ENCODE measurements around the gene MTCL1. TPM values are rescaled to one million over a fixed set of nuclear protein-coding genes. Genes with fewer than 3 reads are reported as not detected.

The MTCL1 gene
- total RNA-seq, 1 donor from 2014 or later = 57.3 TPM

DNA sequence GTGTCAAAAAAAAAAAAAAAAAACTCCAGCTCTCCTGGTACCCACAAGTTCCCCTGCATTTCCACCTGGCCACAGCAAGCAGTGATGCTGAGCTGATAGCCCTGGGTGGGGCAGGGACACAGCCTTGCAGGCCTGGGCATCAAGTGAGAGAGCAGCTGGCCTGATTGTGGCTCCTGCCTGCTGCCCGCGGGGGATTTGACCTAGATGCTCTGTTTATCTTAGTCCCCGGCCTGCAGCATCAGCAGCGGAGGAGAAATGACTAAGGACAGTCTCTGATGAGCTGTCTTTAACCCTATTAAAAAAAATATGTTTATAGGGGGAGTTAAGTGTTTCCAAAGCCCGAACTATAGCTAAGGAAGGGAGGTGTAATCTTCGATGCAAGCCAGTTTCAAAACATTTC, 102.6 kb downstream of the MTCL1 start:
- no peak for DNase-seq (ENCODE audit: low spot score)

- DNase-seq (ENCODE audit: low spot score) = no peak
Observed at GRCh38 chr18:8809514-8809913, 104.2 kb downstream of the MTCL1 start.

GRCh38 chr18:8810157-8810556, 104.8 kb downstream of the MTCL1 start:
- no peak for DNase-seq (ENCODE audit: low spot score)

- DNase-seq (ENCODE audit: low spot score) = no peak
Observed at GRCh38 chr18:8811115-8811514, 105.8 kb downstream of the MTCL1 start.

DNA sequence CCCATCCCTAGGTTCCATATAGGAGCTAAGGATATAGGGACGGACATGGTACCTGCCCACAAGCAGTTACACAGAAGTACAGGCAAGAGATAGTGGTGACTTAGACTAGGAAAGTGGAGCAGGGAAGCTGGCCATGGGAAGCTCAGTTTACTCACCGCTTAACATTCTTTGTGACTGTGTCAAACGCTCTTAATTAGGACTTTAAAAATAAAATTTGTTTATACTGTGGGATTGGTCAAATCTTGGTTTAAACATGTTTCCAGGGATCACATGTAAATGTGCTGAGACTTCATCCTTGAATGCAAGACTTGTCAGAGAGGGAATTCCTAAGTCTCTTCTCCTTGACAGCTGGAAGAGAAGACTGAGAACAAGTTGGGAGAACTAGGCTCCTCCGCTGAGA, 107.3 kb downstream of the MTCL1 start:
- no peak for DNase-seq (ENCODE audit: low spot score)

DNA sequence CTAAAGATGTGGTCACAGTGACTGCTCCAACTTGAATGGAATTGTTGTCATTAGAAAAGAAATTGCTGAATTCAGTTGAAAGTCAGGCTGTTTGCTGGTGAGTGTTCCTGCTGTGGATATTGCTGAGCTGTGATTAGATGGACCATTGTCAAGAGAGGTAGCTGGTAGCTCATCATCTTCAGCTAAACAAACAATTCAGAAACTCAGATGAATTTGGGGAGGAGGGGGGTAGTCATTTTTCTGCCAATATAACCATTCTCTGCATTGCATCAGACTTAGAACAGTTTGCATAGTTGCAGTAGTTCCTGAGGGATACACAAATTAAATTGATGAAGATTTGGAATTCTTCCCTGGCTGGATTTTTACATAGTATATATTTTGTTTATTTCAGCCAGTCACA, 108.3 kb downstream of the MTCL1 start:
- DNase-seq (ENCODE audit: low spot score) = no peak

GRCh38 chr18:8814206-8814605, 108.8 kb downstream of the MTCL1 start:
- DNase-seq (ENCODE audit: low spot score) = peak; percentile 20

DNA sequence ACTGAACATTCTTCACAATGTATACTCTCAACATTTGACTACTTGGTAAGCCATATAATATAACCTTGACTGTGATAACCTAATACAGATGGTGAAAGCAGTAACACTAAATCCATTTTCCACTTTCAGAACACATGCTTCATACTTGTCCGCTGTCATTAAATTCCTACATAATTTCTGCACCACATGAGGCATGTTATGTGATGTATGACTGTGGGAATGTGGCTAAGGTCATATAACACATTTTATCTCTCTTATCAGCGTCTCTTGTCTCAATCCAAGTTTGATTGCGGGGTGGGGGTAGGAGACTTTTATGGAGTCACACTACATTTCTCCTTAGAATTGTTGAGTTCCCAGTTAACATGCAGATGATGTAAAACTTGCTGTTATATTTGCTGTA, 110.9 kb downstream of the MTCL1 start:
- peak; percentile 82 for DNase-seq (ENCODE audit: low spot score)

- peak; percentile 61 for DNase-seq (ENCODE audit: low spot score)
Observed at GRCh38 chr18:8816816-8817215, 111.5 kb downstream of the MTCL1 start.

GRCh38 chr18:8818982-8819381, 113.6 kb downstream of the MTCL1 start:
- no peak for DNase-seq (ENCODE audit: low spot score)

GRCh38 chr18:8820396-8821082, 115.2 kb downstream of the MTCL1 start:
- no peak for DNase-seq (ENCODE audit: low spot score)

GRCh38 chr18:8821083-8821465, 115.7 kb downstream of the MTCL1 start:
- no peak for DNase-seq (ENCODE audit: low spot score)

- DNase-seq (ENCODE audit: low spot score) = no peak
Observed at GRCh38 chr18:8821531-8821930, 116.2 kb downstream of the MTCL1 start.

- no peak for DNase-seq (ENCODE audit: low spot score)
Observed at GRCh38 chr18:8822643-8823042, 117.3 kb downstream of the MTCL1 start.

DNA sequence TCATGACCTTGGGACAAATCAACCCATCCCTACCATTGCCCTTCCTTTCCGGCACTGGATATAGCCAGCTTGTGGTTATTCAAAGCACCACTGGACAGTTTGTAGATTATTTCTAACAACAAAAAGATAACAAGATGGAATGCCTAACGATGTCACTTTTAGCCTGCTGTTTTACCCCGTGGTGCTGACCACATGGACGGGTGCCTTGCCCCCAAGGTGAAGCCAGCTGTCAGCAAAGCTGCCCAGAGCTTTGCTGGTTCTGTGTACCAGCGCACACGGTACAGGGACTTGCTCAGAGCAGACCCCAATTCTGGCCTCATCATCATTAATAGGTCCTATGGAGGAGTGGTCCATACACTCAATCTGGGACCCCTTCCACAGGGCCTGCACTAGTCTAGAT, 118.2 kb downstream of the MTCL1 start:
- DNase-seq (ENCODE audit: low spot score) = no peak

GRCh38 chr18:8824846-8825245, 119.5 kb downstream of the MTCL1 start:
- no peak for DNase-seq (ENCODE audit: low spot score)

DNA sequence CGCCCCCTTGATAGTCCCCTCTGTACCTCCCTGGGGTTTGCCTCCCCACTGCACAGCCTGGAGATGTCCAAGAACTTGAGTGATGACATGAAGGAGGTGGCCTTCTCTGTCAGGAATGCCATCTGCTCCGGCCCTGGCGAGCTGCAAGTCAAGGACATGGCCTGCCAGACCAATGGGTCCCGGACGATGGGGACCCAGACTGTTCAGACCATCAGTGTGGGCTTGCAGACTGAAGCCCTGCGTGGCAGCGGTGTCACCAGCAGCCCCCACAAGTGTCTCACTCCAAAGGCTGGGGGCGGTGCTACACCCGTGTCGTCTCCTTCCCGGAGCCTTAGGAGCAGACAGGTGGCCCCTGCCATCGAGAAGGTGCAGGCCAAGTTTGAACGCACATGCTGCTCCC, 119.9 kb downstream of the MTCL1 start:
- DNase-seq (ENCODE audit: low spot score) = no peak

GRCh38 chr18:8825729-8826375, 120.5 kb downstream of the MTCL1 start:
- no peak for DNase-seq (ENCODE audit: low spot score)

DNA sequence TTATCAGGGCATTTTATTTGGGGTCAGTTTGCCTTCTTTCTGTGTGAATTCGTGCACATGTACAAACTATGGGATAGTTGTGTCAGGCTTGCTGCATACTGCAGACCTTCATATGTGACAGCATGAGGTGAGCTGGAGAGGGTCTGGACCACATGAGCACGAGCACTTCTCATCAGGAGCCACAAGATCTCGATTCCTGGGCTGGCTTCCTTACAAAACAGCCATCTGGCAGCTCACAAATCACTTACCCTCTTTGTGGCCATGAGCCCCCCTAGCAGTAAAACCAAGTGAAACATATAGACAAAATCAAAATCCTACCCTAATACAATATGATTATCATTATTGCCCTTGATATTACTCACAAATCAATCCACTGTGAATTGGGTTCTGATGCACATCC, 121.2 kb downstream of the MTCL1 start:
- DNase-seq (ENCODE audit: low spot score) = no peak

DNA sequence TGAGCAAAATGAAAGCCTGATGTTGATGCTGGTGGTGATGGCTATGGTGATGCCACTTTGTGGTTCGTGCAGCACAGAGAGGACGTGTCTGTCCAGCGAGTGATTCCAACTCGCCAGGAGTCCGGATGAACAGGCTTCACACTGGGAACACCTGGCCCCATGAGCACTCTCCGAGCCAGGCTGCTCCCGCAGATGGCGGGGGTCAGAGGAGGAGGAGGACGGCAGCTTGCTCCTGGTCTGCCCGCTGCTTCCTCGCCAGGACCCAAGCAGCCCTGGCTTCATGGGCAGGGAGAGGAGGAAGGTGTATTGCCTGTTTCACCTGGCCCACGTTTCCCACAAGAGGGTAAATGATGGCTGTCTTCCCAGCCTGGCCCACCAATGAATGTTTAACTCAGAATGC, 121.6 kb downstream of the MTCL1 start:
- DNase-seq (ENCODE audit: low spot score) = no peak

DNA sequence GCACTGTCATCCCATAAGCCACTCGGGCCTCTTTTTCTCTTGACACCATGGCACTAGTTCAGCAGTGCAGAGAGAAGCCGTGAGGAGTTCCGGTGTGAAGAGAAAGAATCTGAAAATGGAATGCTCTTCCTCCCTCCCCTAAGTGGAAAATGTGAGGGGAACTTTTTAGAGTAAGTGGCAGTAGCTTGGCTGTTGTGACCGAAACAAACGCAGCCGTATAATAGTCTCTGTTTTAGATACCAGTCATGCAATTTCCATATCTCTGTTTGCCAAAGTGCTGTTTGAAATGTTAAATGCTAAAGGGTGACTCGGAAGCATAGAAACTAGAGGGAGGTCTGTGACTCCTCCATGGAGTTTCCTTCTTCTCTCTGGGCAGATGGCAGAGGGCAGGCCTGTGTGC, 122.9 kb downstream of the MTCL1 start:
- no peak for DNase-seq (ENCODE audit: low spot score)

DNA sequence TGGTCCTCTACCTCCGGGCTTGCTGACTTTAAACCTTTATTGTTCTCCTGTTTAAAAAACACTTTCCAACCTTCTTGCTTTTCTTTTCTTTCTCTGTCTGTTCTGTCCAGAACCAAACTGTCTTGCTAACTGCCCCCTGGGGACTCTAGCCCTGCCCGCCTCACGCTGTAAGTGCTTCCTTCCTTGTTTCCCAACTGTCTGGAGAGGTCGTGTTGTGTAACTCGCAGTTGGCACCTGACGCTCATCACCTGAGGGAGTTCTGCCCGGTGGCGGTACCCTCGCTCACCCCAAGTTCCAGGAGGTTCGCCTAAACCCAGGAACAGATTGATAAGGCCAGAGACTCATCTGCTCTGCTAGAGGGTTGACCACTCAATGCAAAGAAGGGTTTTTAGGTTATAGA, 123.4 kb downstream of the MTCL1 start:
- no peak for DNase-seq (ENCODE audit: low spot score)

All from umbilical cord (tissue), 2 donors.